B cell (primary cell): Measurements from ENCODE around the gene HMG20B.

Experiments used
- CTCF ChIP-seq: fragments of 200-600 bp; IDR thresholded peaks from one replicate; pipeline ENCODE4 v1.8.0; 2022; ENCODE audit warnings: antibody characterized with exemption, mild to moderate bottlenecking
- EZH2 ChIP-seq: IDR thresholded peaks from 2 replicates; pipeline ENCODE4 v1.6.1; 2012; ENCODE audit warnings: borderline replicate concordance, low read depth, mild to moderate bottlenecking, moderate library complexity, low read length; ENCODE audit not compliant: insufficient read depth, poor library complexity, severe bottlenecking

DNA sequence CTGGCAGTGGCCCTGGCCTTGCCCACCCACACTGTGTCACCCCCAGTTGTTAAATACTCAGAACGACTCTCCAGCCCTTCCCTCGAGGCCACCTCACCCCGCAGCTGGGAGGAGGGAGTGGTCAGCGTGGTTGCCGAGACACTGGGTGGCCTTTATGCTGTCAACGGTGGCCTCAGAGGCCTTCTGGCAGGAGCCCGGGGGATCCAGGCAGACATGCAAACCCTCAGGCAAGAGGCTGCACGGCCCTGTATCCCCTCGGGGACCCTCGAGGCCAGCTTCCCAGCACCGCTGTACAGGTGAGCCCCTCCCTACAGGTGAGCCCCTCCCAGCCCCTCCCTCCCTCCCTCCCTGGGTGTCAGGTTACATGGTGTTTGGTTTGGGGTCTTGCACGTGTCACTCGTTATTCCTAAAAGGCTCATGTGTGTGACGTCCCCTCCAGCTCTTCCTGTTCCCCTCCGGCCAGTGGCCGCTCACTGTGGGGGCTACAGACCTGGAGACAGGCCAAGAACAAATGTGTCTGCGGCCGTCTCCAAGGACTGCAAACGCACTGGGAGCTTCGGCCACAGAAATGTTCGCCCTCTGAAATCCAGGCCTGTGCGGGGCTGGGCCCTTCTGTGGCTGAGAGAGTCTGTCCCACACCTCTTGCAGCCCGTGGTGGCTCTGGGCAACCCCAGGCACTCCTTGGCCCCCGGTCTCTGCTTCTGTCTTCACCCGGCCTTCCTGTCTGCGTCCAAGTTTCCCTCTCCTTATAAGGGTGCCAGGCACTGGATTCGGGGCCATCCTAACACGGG lies 33.6 kb upstream of the HMG20B start, which contains the start of gene TEKTIP1:
- TF ChIP-seq CTCF (no peak), EZH2 (no peak)
